ENCODE data around the gene TRIM8. TPM values are rescaled to one million over a fixed set of nuclear protein-coding genes. Genes with fewer than 3 reads are reported as not detected.

Gene TRIM8
- total and polyA plus RNA-seq, 4 donors: 81.5 to 173 (median 120) TPM

DNA sequence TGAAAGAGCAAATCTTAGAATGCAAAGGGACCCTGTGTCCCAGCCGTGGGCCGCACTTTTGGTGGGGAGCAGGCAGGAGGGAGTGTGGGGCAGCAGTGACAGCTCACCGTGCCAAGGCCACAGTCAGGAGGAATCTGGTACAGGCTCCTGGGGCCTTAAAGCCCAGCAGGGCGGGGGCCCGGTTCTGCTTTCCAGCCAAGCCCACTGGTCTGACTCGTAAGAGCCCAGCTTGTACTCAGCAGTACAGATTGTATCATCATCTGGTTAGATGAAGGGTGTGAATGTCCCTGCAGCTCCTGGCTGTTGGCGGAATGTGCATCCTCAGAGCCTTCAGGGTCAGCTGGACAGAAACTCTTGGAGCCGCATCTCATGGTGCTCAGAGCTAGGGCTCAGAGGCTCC lies 30.5 kb upstream of the TRIM8 start:
- Histone ChIP-seq H3K4me3 (no peak overlapping the region), H3K4me1 (ENCODE audit: control insufficient read depth in 5 of 5, insufficient read depth in 5 of 5, low read length in 5 of 5) (peaks cover 0 to 52% (median 33%) of the 10 kb centered on the region in 5 donors), H3K27ac (ENCODE audit: low read depth in 1 of 2, low read length in 1 of 2) (peak overlapping the region in 1 of 2 donors; percentile 62), H3K9ac (ENCODE audit: insufficient read depth in 1 of 2, low read length in 2 of 2) (no peak overlapping the region), H3K9me3 (ENCODE audit: control insufficient read depth in 4 of 4, insufficient read depth in 3 of 4, low read length in 3 of 4) (no peaks in the 10 kb centered on the region), H3K36me3 (ENCODE audit: control insufficient read depth in 4 of 4, insufficient read depth in 4 of 4, low read length in 4 of 4) (peaks cover 0 to 13% (median 8%) of the 10 kb centered on the region in 4 donors), H3K27me3 (ENCODE audit: control insufficient read depth in 3 of 3, insufficient read depth in 3 of 3, low read length in 2 of 3) (no peaks in the 10 kb centered on the region)
- ATAC-seq (ENCODE audit: insufficient read depth, low FRiP score) (no peak), DNase-seq (no peak)
- 79 to 81% methylated on average over 8 of the region's 8 CpGs for WGBS, 2 donors
- TF ChIP-seq, protein P1, sequence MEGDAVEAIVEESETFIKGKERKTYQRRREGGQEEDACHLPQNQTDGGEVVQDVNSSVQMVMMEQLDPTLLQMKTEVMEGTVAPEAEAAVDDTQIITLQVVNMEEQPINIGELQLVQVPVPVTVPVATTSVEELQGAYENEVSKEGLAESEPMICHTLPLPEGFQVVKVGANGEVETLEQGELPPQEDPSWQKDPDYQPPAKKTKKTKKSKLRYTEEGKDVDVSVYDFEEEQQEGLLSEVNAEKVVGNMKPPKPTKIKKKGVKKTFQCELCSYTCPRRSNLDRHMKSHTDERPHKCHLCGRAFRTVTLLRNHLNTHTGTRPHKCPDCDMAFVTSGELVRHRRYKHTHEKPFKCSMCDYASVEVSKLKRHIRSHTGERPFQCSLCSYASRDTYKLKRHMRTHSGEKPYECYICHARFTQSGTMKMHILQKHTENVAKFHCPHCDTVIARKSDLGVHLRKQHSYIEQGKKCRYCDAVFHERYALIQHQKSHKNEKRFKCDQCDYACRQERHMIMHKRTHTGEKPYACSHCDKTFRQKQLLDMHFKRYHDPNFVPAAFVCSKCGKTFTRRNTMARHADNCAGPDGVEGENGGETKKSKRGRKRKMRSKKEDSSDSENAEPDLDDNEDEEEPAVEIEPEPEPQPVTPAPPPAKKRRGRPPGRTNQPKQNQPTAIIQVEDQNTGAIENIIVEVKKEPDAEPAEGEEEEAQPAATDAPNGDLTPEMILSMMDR (IDR thresholded peaks at IDR 0.05; ENCODE audit: control extremely low read depth, extremely low read depth): no peak

DNA sequence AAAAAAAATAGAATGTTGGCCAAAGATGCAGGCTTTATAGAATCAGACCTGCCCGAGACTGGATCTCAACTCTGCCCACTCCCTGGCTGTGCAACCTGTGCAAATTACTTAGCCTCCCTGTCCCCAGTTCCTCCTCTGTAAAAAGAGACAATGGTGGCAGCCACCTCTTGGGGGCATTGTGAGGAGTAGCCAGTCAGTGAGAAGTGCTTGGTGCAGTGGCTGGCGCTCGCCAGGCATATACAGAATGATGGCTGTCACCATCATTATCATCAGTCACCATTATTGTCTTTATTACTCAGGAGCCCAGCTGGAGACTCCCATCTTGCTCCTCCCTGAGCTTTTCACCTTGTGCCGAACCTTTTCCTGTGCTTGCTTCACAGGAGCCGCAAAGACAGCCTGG lies 29.4 kb upstream of the TRIM8 start:
- ATAC-seq (ENCODE audit: insufficient read depth, low FRiP score) (no peak), DNase-seq (no peak)
- Histone ChIP-seq H3K4me3 (no peak overlapping the region), H3K9ac (ENCODE audit: insufficient read depth in 1 of 2, low read length in 2 of 2) (no peak overlapping the region), H3K27me3 (ENCODE audit: control insufficient read depth in 3 of 3, insufficient read depth in 3 of 3, low read length in 2 of 3) (no peaks in the 10 kb centered on the region), H3K9me3 (ENCODE audit: control insufficient read depth in 4 of 4, insufficient read depth in 3 of 4, low read length in 3 of 4) (no peaks in the 10 kb centered on the region), H3K27ac (ENCODE audit: low read depth in 1 of 2, low read length in 1 of 2) (no peak overlapping the region), H3K36me3 (ENCODE audit: control insufficient read depth in 4 of 4, insufficient read depth in 4 of 4, low read length in 4 of 4) (peaks cover 0 to 13% (median 8%) of the 10 kb centered on the region in 4 donors), H3K4me1 (ENCODE audit: control insufficient read depth in 5 of 5, insufficient read depth in 5 of 5, low read length in 5 of 5) (peaks cover 4 to 63% (median 42%) of the 10 kb centered on the region in 5 donors)
- 95 to 96% methylated on average over 5 of the region's 5 CpGs for whole genome bisulfite sequencing, 2 donors
- TF ChIP-seq, protein P1 (IDR thresholded peaks at IDR 0.05; ENCODE audit: control extremely low read depth, extremely low read depth): no peak

DNA sequence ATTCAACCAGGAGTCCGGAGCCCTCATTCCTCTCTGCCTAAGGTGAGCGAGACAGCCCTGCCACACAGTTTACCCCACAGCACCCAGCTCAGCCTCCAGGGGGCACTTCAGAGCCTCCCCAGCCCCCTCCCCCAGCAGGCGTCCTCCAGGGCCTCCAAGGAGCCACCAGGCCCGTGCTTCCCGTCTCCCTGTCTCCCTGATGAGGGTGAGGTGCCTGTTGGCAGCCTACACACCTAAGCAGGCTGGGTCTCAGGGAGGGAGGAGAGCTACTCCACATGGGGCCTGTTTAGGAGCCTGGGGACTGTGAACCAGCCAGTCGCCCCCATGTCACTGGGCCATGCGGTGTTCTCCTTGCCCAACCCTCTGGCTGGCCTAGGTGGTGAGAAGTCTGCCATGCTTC lies 28.9 kb upstream of the TRIM8 start:
- H3K4me1 ChIP-seq (ENCODE audit: control insufficient read depth in 5 of 5, insufficient read depth in 5 of 5, low read length in 5 of 5): peaks cover 5 to 68% (median 46%) of the 10 kb centered on the region in 5 donors
- H3K9me3 ChIP-seq (ENCODE audit: control insufficient read depth in 4 of 4, insufficient read depth in 3 of 4, low read length in 3 of 4): no peaks in the 10 kb centered on the region
- WGBS, 2 donors: 69 to 74% methylated on average over 7 of the region's 7 CpGs
- H3K27ac ChIP-seq (ENCODE audit: low read depth in 1 of 2, low read length in 1 of 2): peak overlapping the region; percentile 17 to 22
- H3K36me3 ChIP-seq (ENCODE audit: control insufficient read depth in 4 of 4, insufficient read depth in 4 of 4, low read length in 4 of 4): peaks cover 0 to 13% (median 8%) of the 10 kb centered on the region in 4 donors
- no peak overlapping the region for H3K4me3 ChIP-seq
- TF ChIP-seq, protein P1 (IDR thresholded peaks at IDR 0.05; ENCODE audit: control extremely low read depth, extremely low read depth): no peak
- H3K9ac ChIP-seq (ENCODE audit: insufficient read depth in 1 of 2, low read length in 2 of 2): no peak overlapping the region
- DNase-seq (no peak), ATAC-seq (ENCODE audit: insufficient read depth, low FRiP score) (no peak)
- H3K27me3 ChIP-seq (ENCODE audit: control insufficient read depth in 3 of 3, insufficient read depth in 3 of 3, low read length in 2 of 3): no peaks in the 10 kb centered on the region

Data from lung (tissue), 12 donors.